NCI-H2029 (cell line): ENCODE results near the gene GABRA6.
"Not testable (repeated sequence)": the region's sequence is repeated elsewhere in the genome, so short reads cannot be mapped to it uniquely, and the experiment has no call there.

ENCODE experiments used
- DNase-seq: peaks from one replicate; lab custom pipeline; 2025; lab: John Stamatoyannopoulos, UW

Gene GABRA6

GRCh38 chr5:161685461-161685860 lies at the start of gene GABRA6:
TSS of gene GABRA6 (plus strand) at chr5:161685721. CDS start at chr5:161685990, 269 bp downstream.
- DNase-seq = no peak

GRCh38 chr5:161637591-161637990 lies 47.9 kb upstream of the GABRA6 start:
- DNase-seq = no peak

GRCh38 chr5:161641444-161641843 lies 44.1 kb upstream of the GABRA6 start:
- DNase-seq = no peak

GRCh38 chr5:161645264-161645663 lies 40.3 kb upstream of the GABRA6 start:
- DNase-seq = no peak

- DNase-seq = not testable (repeated sequence)
Measured at GRCh38 chr5:161651926-161652325, 33.6 kb upstream of the GABRA6 start.

- no peak for DNase-seq
Measured at GRCh38 chr5:161660806-161661205, 24.7 kb upstream of the GABRA6 start.

GRCh38 chr5:161663431-161663830 lies 22.1 kb upstream of the GABRA6 start:
- DNase-seq = no peak

- DNase-seq = no peak
Measured at GRCh38 chr5:161676103-161676502, 9.4 kb upstream of the GABRA6 start.

GRCh38 chr5:161686149-161686548 lies 628 bp downstream of the GABRA6 start:
- DNase-seq = no peak

GRCh38 chr5:161686881-161687280 lies 1.4 kb downstream of the GABRA6 start:
- no peak for DNase-seq

- no peak for DNase-seq
Measured at GRCh38 chr5:161687316-161687715, 1.8 kb downstream of the GABRA6 start.

- no peak for DNase-seq
Measured at GRCh38 chr5:161691911-161692310, 6.4 kb downstream of the GABRA6 start.

GRCh38 chr5:161697001-161697400 lies 11.5 kb downstream of the GABRA6 start:
- no peak for DNase-seq

GRCh38 chr5:161700065-161700464 lies 14.5 kb downstream of the GABRA6 start:
- no peak for DNase-seq

GRCh38 chr5:161703528-161703927 lies 18.0 kb downstream of the GABRA6 start:
- DNase-seq = no peak

GRCh38 chr5:161707382-161707781 lies 21.9 kb downstream of the GABRA6 start:
- no peak for DNase-seq

- no peak for DNase-seq
Measured at GRCh38 chr5:161709239-161709638, 23.7 kb downstream of the GABRA6 start.

GRCh38 chr5:161713042-161713441 lies 27.5 kb downstream of the GABRA6 start:
- DNase-seq = no peak

GRCh38 chr5:161719157-161719556 lies 33.6 kb downstream of the GABRA6 start:
- DNase-seq = no peak

- no peak for DNase-seq
Measured at GRCh38 chr5:161720460-161720859, 34.9 kb downstream of the GABRA6 start.

- DNase-seq = no peak
Measured at GRCh38 chr5:161734741-161735140, 49.2 kb downstream of the GABRA6 start.

- no peak for DNase-seq
Measured at GRCh38 chr5:161740433-161740832, 54.9 kb downstream of the GABRA6 start.

GRCh38 chr5:161744276-161744675 lies 58.8 kb downstream of the GABRA6 start:
- DNase-seq = no peak

GRCh38 chr5:161745392-161745791 lies 59.9 kb downstream of the GABRA6 start:
- no peak for DNase-seq

GRCh38 chr5:161751265-161751664 lies 65.7 kb downstream of the GABRA6 start:
- DNase-seq = no peak
